Lower lobe of right lung (tissue), 2 donors: ENCODE measurements around the gene CD4. TPM values are rescaled to one million over a fixed set of nuclear protein-coding genes. Genes with fewer than 3 reads are reported as not detected.

Source experiments
- ATAC-seq, 2 donors: fragments of 200-7000 bp; cut with Tn5 transposase; one replicate each; pipeline ENCODE4 v1.9.1; 2020 to 2022; ENCODE audit warnings: mild to moderate bottlenecking in 2 of 2, moderate library complexity in 2 of 2
- DNase-seq: peaks from one replicate; pipeline ENCODE4 v3.0.0-alpha.2; 2020
- H3K27ac ChIP-seq: fragments of 200-600 bp; one replicate; pipeline ENCODE4 v1.8.0; 2022
- H3K27me3 ChIP-seq: fragments of 200-600 bp; one replicate; pipeline ENCODE4 v1.8.0; 2022; ENCODE audit warnings: low read depth
- H3K36me3 ChIP-seq: fragments of 200-600 bp; one replicate; pipeline ENCODE4 v1.8.0; 2022; ENCODE audit warnings: mild to moderate bottlenecking
- H3K4me1 ChIP-seq: fragments of 200-600 bp; one replicate; pipeline ENCODE4 v1.8.0; 2022
- H3K4me3 ChIP-seq: fragments of 200-600 bp; one replicate; pipeline ENCODE4 v1.8.0; 2022; ENCODE audit warnings: mild to moderate bottlenecking
- H3K9me3 ChIP-seq: fragments of 200-600 bp; one replicate; pipeline ENCODE4 v1.8.0; 2022
- CTCF ChIP-seq: fragments of 200-600 bp; IDR thresholded peaks from one replicate; pipeline ENCODE4 v1.8.0; 2022; ENCODE audit warnings: antibody characterized with exemption, mild to moderate bottlenecking
- intact Hi-C: fragments of 100-400 bp; cut with DNase I; formaldehyde crosslinking; loops from one replicate; pipeline ENCODE4 v1.11.0; 2022
- total RNA-seq: library from RNA; stranded (reverse); fragmentation: NEBNext Ultra II Directional; extraction: Animal tissue kit (Norgen Biotek cat#: 25700); gene quantifications from one replicate; pipeline ENCODE4 v1.2.1, GENCODE V29; 2021
- donor health status: DM: no; HTN: yes; CAD: no; lungs with severe emphysema.

Gene CD4
- total RNA-seq, 1 donor from 2014 or later, result 80.3 TPM

GRCh38 chr12:6809056-6809455, 19.7 kb downstream of the CD4 start:
- no peak overlapping the region for H3K27ac ChIP-seq
- peaks cover 6% of the 10 kb centered on the region for H3K36me3 ChIP-seq
- intact Hi-C loops, result no loop called here
- no peak for TF ChIP-seq CTCF
- H3K27me3 ChIP-seq, result no peaks in the 10 kb centered on the region
- no peak for DNase-seq
- no peaks in the 10 kb centered on the region for H3K9me3 ChIP-seq
- ATAC-seq, result no peak
- H3K4me3 ChIP-seq, result no peak overlapping the region
- no peaks in the 10 kb centered on the region for H3K4me1 ChIP-seq

GRCh38 chr12:6810758-6811157, 21.4 kb downstream of the CD4 start:
- intact Hi-C loops, result no loop called here
- peaks cover 7% of the 10 kb centered on the region for H3K36me3 ChIP-seq
- no peak overlapping the region for H3K4me3 ChIP-seq
- no peaks in the 10 kb centered on the region for H3K27me3 ChIP-seq
- no peak overlapping the region for H3K27ac ChIP-seq
- no peaks in the 10 kb centered on the region for H3K4me1 ChIP-seq
- DNase-seq, result no peak
- ATAC-seq, result no peak
- H3K9me3 ChIP-seq, result no peaks in the 10 kb centered on the region
- no peak for TF ChIP-seq CTCF

GRCh38 chr12:6813363-6813762, 24.0 kb downstream of the CD4 start:
- no peak overlapping the region for H3K4me3 ChIP-seq
- DNase-seq, result no peak
- intact Hi-C loops, result no loop called here
- H3K4me1 ChIP-seq, result no peaks in the 10 kb centered on the region
- H3K27me3 ChIP-seq, result no peaks in the 10 kb centered on the region
- TF ChIP-seq CTCF, result no peak
- ATAC-seq, result no peak
- peaks cover 19% of the 10 kb centered on the region for H3K36me3 ChIP-seq
- no peak overlapping the region for H3K27ac ChIP-seq
- H3K9me3 ChIP-seq, result no peaks in the 10 kb centered on the region

GRCh38 chr12:6816598-6816997, 27.3 kb downstream of the CD4 start:
- intact Hi-C loops, result no loop called here
- no peaks in the 10 kb centered on the region for H3K9me3 ChIP-seq
- H3K27ac ChIP-seq, result no peak overlapping the region
- ATAC-seq (no peak), DNase-seq (no peak)
- H3K4me3 ChIP-seq, result no peak overlapping the region
- H3K27me3 ChIP-seq, result no peaks in the 10 kb centered on the region
- TF ChIP-seq CTCF, result no peak
- no peaks in the 10 kb centered on the region for H3K4me1 ChIP-seq
- peaks cover 19% of the 10 kb centered on the region for H3K36me3 ChIP-seq

- Histone ChIP-seq H3K36me3 (peaks cover 19% of the 10 kb centered on the region), H3K4me3 (no peak overlapping the region), H3K27ac (no peak overlapping the region), H3K27me3 (peaks cover 4% of the 10 kb centered on the region), H3K4me1 (peaks cover 5% of the 10 kb centered on the region), H3K9me3 (no peaks in the 10 kb centered on the region)
- TF ChIP-seq CTCF, result no peak
- intact Hi-C loops, result no loop called here
- DNase-seq, result no peak
- no peak for ATAC-seq
Measured at GRCh38 chr12:6817098-6817497, 27.8 kb downstream of the CD4 start.

GRCh38 chr12:6817662-6818157, 28.4 kb downstream of the CD4 start:
- ATAC-seq (no peak), DNase-seq (no peak)
- no peak for TF ChIP-seq CTCF
- intact Hi-C loops, result no loop called here
- Histone ChIP-seq H3K9me3 (no peaks in the 10 kb centered on the region), H3K36me3 (peaks cover 19% of the 10 kb centered on the region), H3K27me3 (peaks cover 10% of the 10 kb centered on the region), H3K27ac (no peak overlapping the region), H3K4me3 (no peak overlapping the region), H3K4me1 (peaks cover 8% of the 10 kb centered on the region)
